Upper lobe of left lung (tissue), 6 donors: ENCODE measurements around the gene COMMD3. TPM values are rescaled to one million over a fixed set of nuclear protein-coding genes. Genes with fewer than 3 reads are reported as not detected.
A peak's percentile ranks its signal among the peaks of the same experiment; 100 is the strongest.

ENCODE experiments used
- ATAC-seq, 2 donors: fragments of 200-7000 bp; cut with Tn5 transposase; one replicate each; pipeline ENCODE4 v1.9.1; 2022; ENCODE audit warnings: mild to moderate bottlenecking in 2 of 2, moderate library complexity in 2 of 2; ENCODE audit not compliant: low FRiP score in 2 of 2
- DNase-seq, 2 donors: peaks; one replicate each; pipeline ENCODE4 v3.0.0-alpha.2; 2019 to 2020
- H3K27ac ChIP-seq, 4 donors: fragments of 200-600 bp; sonication (generic); one replicate each; pipeline ENCODE4 v1.5.1; 2016 to 2019
- H3K27me3 ChIP-seq, 4 donors: fragments of 200-600 bp; sonication (generic); one replicate each; pipeline ENCODE4 v1.5.1; 2017 to 2019
- H3K36me3 ChIP-seq, 4 donors: fragments of 200-600 bp; sonication (generic); one replicate each; pipeline ENCODE4 v1.5.1; 2016 to 2019
- H3K4me1 ChIP-seq, 4 donors: fragments of 200-600 bp; sonication (generic); one replicate each; pipeline ENCODE4 v1.5.1; 2018 to 2019
- H3K4me3 ChIP-seq, 4 donors: fragments of 200-600 bp; sonication (generic); one replicate each; pipeline ENCODE4 v1.5.1; 2017 to 2019; ENCODE audit warnings: mild to moderate bottlenecking in 2 of 4, moderate library complexity in 1 of 4
- H3K9me3 ChIP-seq, 4 donors: fragments of 200-600 bp; sonication (generic); one replicate each; pipeline ENCODE4 v1.5.1; 2018 to 2019
- EP300 ChIP-seq, 4 donors: sonication (generic); formaldehyde crosslinking; IDR thresholded peaks; one replicate each; pipeline ENCODE4 v1.5.1; 2017; ENCODE audit warnings: antibody characterized with exemption in 4 of 4, control low read depth in 2 of 4
- POLR2A ChIP-seq, 4 donors: fragments of 450-650 bp; IDR thresholded peaks; one replicate each; pipeline ENCODE4 v1.5.1; 2016 to 2017; ENCODE audit warnings: antibody characterized with exemption in 4 of 4, mild to moderate bottlenecking in 2 of 4
- POLR2AphosphoS5 ChIP-seq, 2 donors: sonication (generic); formaldehyde crosslinking; IDR thresholded peaks; one replicate each; pipeline ENCODE4 v1.5.1; 2017; ENCODE audit warnings: antibody characterized with exemption in 2 of 2
- WGBS, 2 donors: methylation state at CpG; one replicate each; pipeline ENCODE4 v1.1.5; 2017 to 2018; 5-methylcytosine and 5-hydroxymethylcytosine counted together
- total RNA-seq, 6 donors: library from RNA; depleted of rRNA in 4 of 6; stranded (reverse); fragments of >200 nt in 4 of 6; gene quantifications; one replicate each; pipeline versions ENCODE4 v1.1.0 to v1.2.1, GENCODE V29; 2016 to 2021
- TF ChIP-seq, protein P1 (sequence below), 6 experiments: fragments of 450-650 bp in 4 of 6; fragments of 200-600 bp in 2 of 6; sonication (generic) in 2 of 6; IDR thresholded peaks; one replicate each; pipeline ENCODE4 v1.5.1; 2016 to 2019; ENCODE audit warnings: antibody characterized with exemption in 6 of 6
- donor health status: DM: no; HTN: no; CAD: no; lungs with moderate emphysema.
- donor health status: DM: no; HTN: yes; CAD: no; lungs with severe emphysema.

Gene COMMD3
- total RNA-seq = 100 to 1,000 TPM in 1 of 6 donors, 10 to 100 TPM in 5; 11.0 to 312 (median 39.6) TPM

DNA sequence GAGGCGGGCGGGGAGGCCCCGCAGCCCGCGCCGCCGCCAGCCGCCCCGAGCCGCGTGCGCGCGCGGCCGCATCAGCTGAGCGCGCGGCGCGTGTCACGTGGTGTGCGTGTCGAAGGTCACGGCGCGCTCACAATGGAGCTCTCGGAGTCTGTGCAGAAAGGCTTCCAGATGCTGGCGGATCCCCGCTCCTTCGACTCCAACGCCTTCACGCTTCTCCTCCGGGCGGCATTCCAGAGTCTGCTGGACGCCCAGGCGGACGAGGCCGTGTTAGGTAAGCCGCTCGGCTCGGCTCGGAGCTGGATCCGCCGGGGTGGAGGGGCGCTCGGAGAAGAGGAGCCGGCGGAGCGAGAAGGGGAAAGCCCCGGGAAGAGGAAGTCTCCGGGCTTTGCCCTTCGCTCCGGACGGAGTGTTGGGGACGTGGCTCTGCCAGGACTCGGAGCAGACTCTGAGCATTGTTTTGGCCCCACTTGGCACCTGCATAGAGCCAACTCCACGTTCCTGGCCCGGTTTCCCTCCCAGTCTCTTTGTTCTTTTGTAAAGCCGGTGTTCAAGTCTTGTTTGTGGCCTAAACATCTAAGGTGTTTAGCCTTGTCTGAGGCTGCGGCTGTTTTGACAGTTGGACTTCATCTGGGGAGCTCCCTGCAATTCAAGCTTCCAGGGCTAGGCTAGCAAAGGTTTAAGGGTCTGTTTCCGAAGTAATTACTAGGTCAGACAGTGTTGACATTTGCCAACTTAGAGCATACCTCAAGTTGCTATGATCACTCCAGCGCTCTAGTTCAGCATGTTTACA lies at the start of gene COMMD3:
TSS of gene COMMD3 (plus strand) at position 103 of the 790 bp plus-strand sequence. CDS start at position 133, 30 bp downstream.
- TF ChIP-seq POLR2A (IDR thresholded peaks at IDR 0.05) (peak; percentile 41 to 92 (median 81)), EP300 (IDR thresholded peaks at IDR 0.05) (no peak), POLR2AphosphoS5 (IDR thresholded peaks at IDR 0.05) (peak; percentile 88 to 89)
- TF ChIP-seq, protein P1, sequence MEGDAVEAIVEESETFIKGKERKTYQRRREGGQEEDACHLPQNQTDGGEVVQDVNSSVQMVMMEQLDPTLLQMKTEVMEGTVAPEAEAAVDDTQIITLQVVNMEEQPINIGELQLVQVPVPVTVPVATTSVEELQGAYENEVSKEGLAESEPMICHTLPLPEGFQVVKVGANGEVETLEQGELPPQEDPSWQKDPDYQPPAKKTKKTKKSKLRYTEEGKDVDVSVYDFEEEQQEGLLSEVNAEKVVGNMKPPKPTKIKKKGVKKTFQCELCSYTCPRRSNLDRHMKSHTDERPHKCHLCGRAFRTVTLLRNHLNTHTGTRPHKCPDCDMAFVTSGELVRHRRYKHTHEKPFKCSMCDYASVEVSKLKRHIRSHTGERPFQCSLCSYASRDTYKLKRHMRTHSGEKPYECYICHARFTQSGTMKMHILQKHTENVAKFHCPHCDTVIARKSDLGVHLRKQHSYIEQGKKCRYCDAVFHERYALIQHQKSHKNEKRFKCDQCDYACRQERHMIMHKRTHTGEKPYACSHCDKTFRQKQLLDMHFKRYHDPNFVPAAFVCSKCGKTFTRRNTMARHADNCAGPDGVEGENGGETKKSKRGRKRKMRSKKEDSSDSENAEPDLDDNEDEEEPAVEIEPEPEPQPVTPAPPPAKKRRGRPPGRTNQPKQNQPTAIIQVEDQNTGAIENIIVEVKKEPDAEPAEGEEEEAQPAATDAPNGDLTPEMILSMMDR (IDR thresholded peaks at IDR 0.05) = peak in 1 of 6 experiments; percentile 12
- WGBS, 2 donors = 1% methylated on average over 14 to 39 of the region's 63 CpGs
- Histone ChIP-seq H3K4me1 (peaks cover 15 to 31% (median 21%) of the 10 kb centered on the region in 4 donors), H3K27ac (peak within 1 kb of the TSS; percentile 90 to 96 (median 91)), H3K9me3 (no peaks in the 10 kb centered on the region), H3K4me3 (peak within 1 kb of the TSS; percentile 48 to 88 (median 80)), H3K27me3 (no peaks in the 10 kb centered on the region), H3K36me3 (no peaks in the 10 kb centered on the region)
- ATAC-seq = peak; percentile 95
- DNase-seq = peak; percentile 87 to 97

DNA sequence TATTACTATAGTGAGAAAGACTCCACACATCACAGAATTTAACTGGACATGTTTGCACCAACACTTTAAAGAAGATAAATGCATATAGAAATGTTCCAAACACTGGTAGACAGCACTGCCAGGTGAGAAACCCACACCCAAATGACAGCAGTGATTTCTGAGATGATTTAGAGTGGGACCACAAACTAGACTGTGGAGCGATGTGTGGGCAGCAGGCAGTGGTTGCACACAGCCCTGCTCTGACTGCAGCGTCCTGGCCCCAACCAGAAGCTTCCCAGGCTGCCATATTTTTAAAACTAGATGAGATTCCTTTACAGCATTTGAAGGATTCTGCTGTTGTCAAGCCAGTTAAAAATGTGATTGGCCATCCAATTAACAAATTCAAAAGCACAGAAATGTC lies 47.7 kb upstream of the COMMD3 start:
- Histone ChIP-seq H3K27ac (no peak overlapping the region), H3K4me3 (no peak overlapping the region), H3K36me3 (no peaks in the 10 kb centered on the region), H3K4me1 (no peaks in the 10 kb centered on the region), H3K27me3 (no peaks in the 10 kb centered on the region), H3K9me3 (no peaks in the 10 kb centered on the region)
- ATAC-seq (no peak), DNase-seq (no peak)
- WGBS, 2 donors = 68 to 71% methylated on average over 2 of the region's 2 CpGs
- TF ChIP-seq EP300 (IDR thresholded peaks at IDR 0.05) = no peak
- TF ChIP-seq, protein P1 (IDR thresholded peaks at IDR 0.05) = no peak
- TF ChIP-seq POLR2AphosphoS5 (IDR thresholded peaks at IDR 0.05) = no peak
- TF ChIP-seq POLR2A (IDR thresholded peaks at IDR 0.05) = no peak

DNA sequence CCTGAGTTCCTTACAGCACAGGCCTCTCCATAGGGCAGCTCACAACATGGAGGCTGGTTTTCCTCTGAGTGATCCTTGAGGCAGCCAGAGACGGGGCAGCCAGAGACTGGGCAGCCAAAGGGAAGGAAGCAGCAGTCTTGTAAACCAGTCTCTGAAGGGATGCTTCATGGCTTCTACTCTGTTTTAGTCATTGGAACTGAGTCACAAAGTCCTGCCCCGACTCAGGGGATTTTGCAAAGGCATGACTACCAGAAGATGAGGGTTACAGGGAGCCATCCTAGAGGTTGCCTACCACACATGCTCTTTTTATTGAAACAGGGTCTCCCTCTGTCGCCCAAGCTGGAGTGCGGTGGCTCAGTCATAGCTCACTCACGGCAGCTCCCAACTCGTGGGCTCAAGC lies 44.4 kb upstream of the COMMD3 start:
- Histone ChIP-seq H3K27ac (no peak overlapping the region), H3K4me3 (no peak overlapping the region), H3K4me1 (no peaks in the 10 kb centered on the region), H3K36me3 (no peaks in the 10 kb centered on the region), H3K9me3 (no peaks in the 10 kb centered on the region), H3K27me3 (no peaks in the 10 kb centered on the region)
- 86 to 97% methylated on average over 6 of the region's 6 CpGs for WGBS, 2 donors
- ATAC-seq = no peak
- TF ChIP-seq POLR2A (IDR thresholded peaks at IDR 0.05) (no peak), EP300 (IDR thresholded peaks at IDR 0.05) (no peak), POLR2AphosphoS5 (IDR thresholded peaks at IDR 0.05) (no peak)
- TF ChIP-seq, protein P1 (IDR thresholded peaks at IDR 0.05) = no peak
- no peak for DNase-seq

DNA sequence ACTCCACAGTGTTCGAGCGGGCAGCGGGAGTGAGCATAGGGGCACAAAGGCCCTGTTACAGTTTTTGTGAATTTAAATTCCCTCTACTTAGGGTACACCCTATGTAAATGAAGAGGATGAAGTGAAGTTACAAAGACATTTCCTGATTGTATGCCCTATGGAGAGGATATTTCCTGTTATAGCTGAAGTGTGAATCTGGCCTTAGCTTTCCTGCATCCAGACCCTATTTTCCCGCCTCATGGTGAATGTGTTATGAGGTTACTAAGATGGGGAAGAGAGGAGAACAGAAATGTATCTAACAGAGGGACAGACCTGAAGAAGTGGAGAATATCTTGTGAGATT lies 37.8 kb upstream of the COMMD3 start:
- no peaks in the 10 kb centered on the region for H3K27me3 ChIP-seq
- H3K9me3 ChIP-seq = no peaks in the 10 kb centered on the region
- H3K4me1 ChIP-seq = no peaks in the 10 kb centered on the region
- no peak for ATAC-seq
- TF ChIP-seq POLR2AphosphoS5 (IDR thresholded peaks at IDR 0.05) = no peak
- TF ChIP-seq, protein P1 (IDR thresholded peaks at IDR 0.05) = no peak
- TF ChIP-seq POLR2A (IDR thresholded peaks at IDR 0.05) = no peak
- TF ChIP-seq EP300 (IDR thresholded peaks at IDR 0.05) = no peak
- DNase-seq = no peak
- no peak overlapping the region for H3K4me3 ChIP-seq
- WGBS, 2 donors = 92 to 95% methylated on average over 4 of the region's 4 CpGs
- no peak overlapping the region for H3K27ac ChIP-seq
- H3K36me3 ChIP-seq = no peaks in the 10 kb centered on the region

DNA sequence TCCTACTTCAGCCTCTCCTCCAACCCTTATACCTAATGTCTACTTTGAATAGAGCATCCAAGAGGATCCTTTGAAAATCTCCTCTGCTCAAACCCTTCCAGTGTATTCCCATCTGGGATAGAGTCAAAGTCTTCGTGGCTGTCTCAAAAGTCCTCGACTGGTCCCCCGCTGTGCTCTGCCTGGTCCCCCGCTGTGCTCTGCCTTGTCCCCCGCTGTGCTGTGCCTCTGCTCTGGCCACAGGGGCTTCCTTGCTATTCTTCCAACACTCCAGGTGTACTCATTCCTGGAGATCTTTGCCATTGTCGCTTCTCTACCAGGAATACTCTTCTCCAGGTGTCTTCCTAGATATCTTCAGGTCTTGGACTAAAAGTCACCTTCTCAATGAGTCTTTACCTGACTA lies 36.1 kb upstream of the COMMD3 start:
- Histone ChIP-seq H3K4me3 (no peak overlapping the region), H3K4me1 (no peaks in the 10 kb centered on the region), H3K27ac (no peak overlapping the region), H3K36me3 (no peaks in the 10 kb centered on the region), H3K27me3 (no peaks in the 10 kb centered on the region), H3K9me3 (no peaks in the 10 kb centered on the region)
- DNase-seq = no peak
- WGBS, 2 donors = 57 to 61% methylated on average over 6 of the region's 6 CpGs
- TF ChIP-seq POLR2AphosphoS5 (IDR thresholded peaks at IDR 0.05) = no peak
- TF ChIP-seq, protein P1 (IDR thresholded peaks at IDR 0.05) = no peak
- no peak for TF ChIP-seq POLR2A (IDR thresholded peaks at IDR 0.05)
- TF ChIP-seq EP300 (IDR thresholded peaks at IDR 0.05) = no peak
- no peak for ATAC-seq
